GM13977 (cell line): ENCODE data around the gene DHRS7C.

Experiments
- DNase-seq: peaks from one replicate; pipeline ENCODE4 v3.0.0; 2012; ENCODE audit warnings: low spot score
- CTCF ChIP-seq: IDR thresholded peaks from 2 replicates; pipeline ENCODE4 v1.5.1; 2012; ENCODE audit warnings: mild to moderate bottlenecking, control low read depth; ENCODE audit not compliant: insufficient read depth; ENCODE audit errors: extremely low read depth, missing control alignments
- in situ Hi-C: fragments of 300-500 bp; cut with MboI; formaldehyde crosslinking; loops from one replicate; pipeline ENCODE4 v1.12.0; 2022; ENCODE audit warnings: low sequenced_read_pairs, low pct_unique_long_range_greater_than_20kb, mixed read lengths, inconsistent platforms; ENCODE audit not compliant: unreplicated experiment

Gene DHRS7C, protein sequence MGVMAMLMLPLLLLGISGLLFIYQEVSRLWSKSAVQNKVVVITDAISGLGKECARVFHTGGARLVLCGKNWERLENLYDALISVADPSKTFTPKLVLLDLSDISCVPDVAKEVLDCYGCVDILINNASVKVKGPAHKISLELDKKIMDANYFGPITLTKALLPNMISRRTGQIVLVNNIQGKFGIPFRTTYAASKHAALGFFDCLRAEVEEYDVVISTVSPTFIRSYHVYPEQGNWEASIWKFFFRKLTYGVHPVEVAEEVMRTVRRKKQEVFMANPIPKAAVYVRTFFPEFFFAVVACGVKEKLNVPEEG

GRCh38 chr17:9790889-9791876 lies at the start of gene DHRS7C:
TSS of gene DHRS7C (minus strand) at chr17:9791592. CDS start at chr17:9791284, 308 bp downstream.
- in situ Hi-C loops: no loop called here
- TF ChIP-seq CTCF: no peak
- DNase-seq: no peak

- in situ Hi-C loops: no loop called here
- no peak for TF ChIP-seq CTCF
- no peak for DNase-seq
Measured at GRCh38 chr17:9839433-9839832, 48.0 kb upstream of the DHRS7C start.

GRCh38 chr17:9837551-9838471 lies 46.4 kb upstream of the DHRS7C start:
- in situ Hi-C loops: no loop called here
- no peak for TF ChIP-seq CTCF

GRCh38 chr17:9833922-9834321 lies 42.5 kb upstream of the DHRS7C start:
- in situ Hi-C loops: no loop called here
- DNase-seq: no peak
- no peak for TF ChIP-seq CTCF

More at GRCh38 chr17:9837551-9838471, 46.4 kb upstream of the DHRS7C start:
- no peak for DNase-seq

DNA sequence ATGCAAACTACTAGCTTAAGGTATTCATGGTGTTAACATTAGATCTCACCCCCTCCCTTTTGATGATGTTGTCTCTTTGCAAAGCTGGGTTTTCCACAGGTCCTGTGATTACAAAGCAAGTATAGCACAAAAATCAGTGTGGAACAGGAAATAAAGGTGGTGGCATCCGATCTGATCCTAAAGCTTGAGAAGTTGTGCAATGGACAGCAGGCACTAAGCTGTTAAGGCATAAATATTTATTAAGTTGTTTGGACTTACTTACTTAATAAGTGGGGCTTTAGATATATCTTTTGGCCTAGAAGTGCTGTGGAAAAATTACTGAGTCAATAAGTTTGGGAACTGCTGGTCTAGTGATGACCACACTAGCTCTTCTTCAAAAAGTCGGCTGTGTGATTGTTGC lies 39.3 kb upstream of the DHRS7C start:
- DNase-seq: no peak
- in situ Hi-C loops: no loop called here
- no peak for TF ChIP-seq CTCF

GRCh38 chr17:9829343-9829742 lies 38.0 kb upstream of the DHRS7C start:
- TF ChIP-seq CTCF: no peak
- in situ Hi-C loops: no loop called here
- DNase-seq: no peak
